ENCODE results near the gene GP5. TPM values are rescaled to one million over a fixed set of nuclear protein-coding genes. Genes with fewer than 3 reads are reported as not detected.

The GP5 gene
- total and polyA plus RNA-seq, 2 of the 13 experiments (the other 11 are each of a cell fraction or from before 2014, with no cell fraction given): not detected

GRCh38 chr3:194424373-194424772 lies 25.3 kb upstream of the GP5 start:
- Histone ChIP-seq H3K36me3 (replicated peaks in 1 of 2; ENCODE audit: control insufficient read depth in 1 of 2, insufficient read depth in 2 of 2, low read length in 2 of 2) (peaks cover 15 to 58% of the 10 kb centered on the region in 2 experiments), H3K9ac (ENCODE audit: insufficient read depth, low read depth, low read length) (no peak overlapping the region), H3K4me2 (ENCODE audit: low read depth, low read length) (no peak overlapping the region), H3K4me3 (replicated peaks in 1 of 3; ENCODE audit: insufficient read depth in 1 of 3, low read depth in 2 of 3, low read length in 3 of 3) (no peak overlapping the region), H2AFZ (ENCODE audit: low read length) (no peak overlapping the region), H3K27me3 (ENCODE audit: control insufficient read depth in 1 of 2, insufficient read depth in 2 of 2, low read length in 2 of 2) (no peaks in the 10 kb centered on the region), H3K9me3 (ENCODE audit: low read length) (no peaks in the 10 kb centered on the region), H3K79me2 (ENCODE audit: insufficient read depth, low read length) (no peaks in the 10 kb centered on the region), H4K20me1 (ENCODE audit: insufficient read depth, low read length) (no peaks in the 10 kb centered on the region), H3K4me1 (ENCODE audit: insufficient read depth, low read length) (no peaks in the 10 kb centered on the region), H3K27ac (ENCODE audit: extremely low read length, insufficient read depth, low read length) (no peak overlapping the region)
- no peak for TF ChIP-seq ADNP (CRISPR knock-in tag; IDR thresholded peaks at IDR 0.05)
- TF ChIP-seq ZNF350 (CRISPR knock-in tag; IDR thresholded peaks at IDR 0.05; ENCODE audit: borderline replicate concordance, low read depth): no peak
- no peak for TF ChIP-seq ZNF205 (CRISPR knock-in tag; IDR thresholded peaks at IDR 0.05)
- no peak for TF ChIP-seq MTF2 (CRISPR knock-in tag; IDR thresholded peaks at IDR 0.05; ENCODE audit: borderline replicate concordance)
- no peak for TF ChIP-seq TRIM22 (IDR thresholded peaks at IDR 0.05)
- no peak for TF ChIP-seq PHF8 (CRISPR knock-in tag; IDR thresholded peaks at IDR 0.05)
- no peak for TF ChIP-seq REPIN1 (CRISPR knock-in tag; IDR thresholded peaks at IDR 0.05; ENCODE audit: borderline replicate concordance, low read depth)
- no peak for TF ChIP-seq ZBTB43 (CRISPR knock-in tag; conservative IDR thresholded peaks at IDR 0.05)
- TF ChIP-seq ZNF766 (CRISPR knock-in tag; IDR thresholded peaks at IDR 0.05; ENCODE audit: borderline replicate concordance): no peak
- no peak for TF ChIP-seq NBN (conservative IDR thresholded peaks at IDR 0.05)
- TF ChIP-seq FOSL2 (CRISPR knock-in tag; IDR thresholded peaks at IDR 0.05): no peak
- no peak for TF ChIP-seq ZNF652 (CRISPR knock-in tag; IDR thresholded peaks at IDR 0.05; ENCODE audit: borderline replicate concordance, low read depth)
- no peak for TF ChIP-seq ZNF24 (IDR thresholded peaks at IDR 0.05)
- FAIRE-seq (no peak), DNase-seq (ENCODE audit: low spot score) (no peak), ATAC-seq (no peak)
- intact Hi-C loops (cut with micrococcal nuclease; ENCODE audit: unreplicated experiment) (no loop called here), in situ Hi-C loops (cut with HindIII; ENCODE audit: extremely low pct_ligation_motif_present, low pct_unique_long_range_greater_than_20kb) (no loop called here)
- 96% methylated on average over 1 of the region's 1 CpG for WGBS (ENCODE audit: low lambda C conversion rate)
- CTCF ChIA-PET (ENCODE audit: low intra/inter-chr PET ratio, low total read pairs): no interaction called here
- POLR2A ChIA-PET: no interaction called here
- BruUV-seq (replicated peaks): no TSS peak
